NCI-H748 (cell line): Measurements from ENCODE around the gene FGF9.

ENCODE experiments used
- DNase-seq: peaks from one replicate; lab custom pipeline; 2025; ENCODE audit not compliant: unreplicated experiment; lab: John Stamatoyannopoulos, UW

The FGF9 gene

DNA sequence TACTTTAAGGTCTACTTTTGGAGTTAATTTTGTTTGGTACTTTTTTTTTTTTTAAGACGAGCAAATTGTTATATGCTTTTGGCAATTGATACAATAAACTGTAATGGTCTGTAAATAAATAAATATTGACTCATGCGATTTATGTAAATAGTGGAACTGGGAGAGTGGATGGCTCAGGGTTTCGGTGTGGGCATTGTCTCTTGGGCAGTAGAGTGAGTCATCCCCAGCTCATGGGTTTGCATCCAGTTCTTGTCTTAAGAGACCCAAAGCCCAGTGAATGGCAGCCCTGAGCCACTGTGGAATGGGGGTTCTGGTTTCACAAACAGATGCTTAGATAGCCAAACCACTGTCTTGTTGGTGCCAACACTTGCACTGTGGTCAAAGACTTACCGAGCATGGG is 33.0 kb downstream of the FGF9 start:
- peak; percentile 67 for DNase-seq

DNA sequence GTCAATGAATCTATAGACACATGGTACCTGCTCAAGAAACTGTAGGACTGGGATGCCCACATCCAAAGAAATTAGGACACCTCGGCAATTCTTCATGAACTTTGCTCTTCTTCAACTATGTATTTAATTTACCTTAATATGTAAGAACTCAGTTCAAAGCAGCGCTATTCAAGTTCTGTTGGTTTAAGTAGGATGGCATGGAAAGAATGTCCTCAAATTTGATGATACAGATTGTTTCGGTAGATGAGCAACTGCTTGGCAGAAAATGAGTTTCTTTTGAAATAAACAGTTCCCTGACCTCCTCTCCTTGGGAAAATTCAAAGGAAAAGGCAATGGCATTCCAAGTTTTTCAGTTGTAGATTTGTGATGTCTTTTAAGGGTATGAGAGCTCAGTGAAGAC is 36.7 kb downstream of the FGF9 start:
- no peak for DNase-seq

DNA sequence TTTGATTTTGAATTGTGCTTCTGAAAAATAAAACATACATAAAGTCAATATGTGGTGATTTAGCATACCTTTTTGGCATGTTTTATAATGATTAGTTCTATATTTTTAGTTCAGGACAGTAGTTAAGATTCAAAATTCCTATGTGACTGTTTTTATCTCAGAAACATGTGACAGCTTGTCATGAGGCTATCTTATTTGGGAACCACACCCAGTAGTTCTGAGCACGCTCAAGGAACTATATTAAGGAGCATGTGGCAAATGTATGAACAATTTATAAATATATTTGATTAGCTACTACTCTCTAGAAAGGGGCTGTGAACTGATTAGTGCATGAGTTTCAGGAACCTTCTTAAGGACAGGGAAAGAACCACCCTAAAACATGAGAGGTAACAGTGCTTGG is 38.8 kb downstream of the FGF9 start:
- no peak for DNase-seq

DNA sequence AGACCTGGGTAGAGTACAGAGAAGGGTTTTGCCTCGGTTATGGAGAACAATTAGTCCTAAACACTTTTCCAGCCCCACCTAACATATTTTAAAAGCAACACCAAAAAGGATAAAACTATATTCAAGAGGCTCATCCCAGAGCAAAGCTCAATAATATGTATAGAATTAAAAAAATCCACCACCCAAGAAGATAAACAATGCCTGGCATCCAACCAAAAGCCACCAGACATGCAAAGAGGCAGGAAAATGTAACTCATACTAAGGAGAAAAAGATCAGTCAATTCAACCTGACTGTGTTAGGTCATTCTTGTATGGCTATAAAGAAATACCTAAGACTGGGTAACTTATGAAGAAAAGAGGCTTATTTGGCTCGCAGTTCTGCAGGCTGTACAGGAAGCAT is 39.3 kb downstream of the FGF9 start:
- DNase-seq = no peak

- no peak for DNase-seq
Measured at GRCh38 chr13:21717817-21718216, 46.9 kb downstream of the FGF9 start.

GRCh38 chr13:21719463-21719862 is 48.6 kb downstream of the FGF9 start:
- no peak for DNase-seq

DNA sequence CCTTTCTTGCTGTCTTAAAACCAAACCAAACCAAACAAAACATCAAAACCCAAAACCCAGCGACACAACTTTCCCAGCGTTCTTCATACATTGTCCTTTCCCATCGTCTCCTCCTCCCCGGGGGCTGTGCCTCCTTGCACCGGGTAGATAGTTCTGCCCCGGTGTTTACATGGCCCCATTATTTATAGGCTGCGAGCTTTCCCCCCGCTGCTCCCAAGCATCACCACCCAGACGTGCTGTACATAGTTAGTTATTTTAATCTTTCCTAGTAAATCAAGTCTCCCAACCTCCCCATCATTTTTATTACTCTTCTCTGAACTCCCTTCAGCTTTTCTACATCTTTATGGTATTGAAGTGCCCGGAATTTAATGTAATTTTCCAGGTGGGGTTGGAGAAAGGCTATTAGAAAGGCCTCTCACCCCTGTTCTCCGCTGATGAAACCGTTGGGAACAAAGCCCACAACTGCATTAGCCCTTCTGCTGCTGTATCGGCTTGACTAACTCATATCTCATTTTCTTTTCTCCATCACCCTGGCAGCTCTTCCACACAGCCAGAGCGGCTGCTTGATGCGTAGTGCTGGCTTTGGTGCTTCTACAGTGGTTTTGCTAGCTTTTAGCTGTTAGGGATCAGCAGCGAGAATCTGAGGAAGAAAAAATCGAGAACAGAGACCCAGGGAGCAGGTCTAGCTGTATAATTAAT is 53.1 kb downstream of the FGF9 start:
- peak; percentile 24 for DNase-seq

GRCh38 chr13:21730186-21730880 is 59.5 kb downstream of the FGF9 start:
- no peak for DNase-seq

GRCh38 chr13:21733475-21734263 is 62.8 kb downstream of the FGF9 start:
- no peak for DNase-seq

GRCh38 chr13:21734961-21735360 is 64.1 kb downstream of the FGF9 start:
- no peak for DNase-seq

- no peak for DNase-seq
Measured at GRCh38 chr13:21735701-21736401, 65.0 kb downstream of the FGF9 start.

GRCh38 chr13:21736926-21737325 is 66.1 kb downstream of the FGF9 start:
- no peak for DNase-seq

DNA sequence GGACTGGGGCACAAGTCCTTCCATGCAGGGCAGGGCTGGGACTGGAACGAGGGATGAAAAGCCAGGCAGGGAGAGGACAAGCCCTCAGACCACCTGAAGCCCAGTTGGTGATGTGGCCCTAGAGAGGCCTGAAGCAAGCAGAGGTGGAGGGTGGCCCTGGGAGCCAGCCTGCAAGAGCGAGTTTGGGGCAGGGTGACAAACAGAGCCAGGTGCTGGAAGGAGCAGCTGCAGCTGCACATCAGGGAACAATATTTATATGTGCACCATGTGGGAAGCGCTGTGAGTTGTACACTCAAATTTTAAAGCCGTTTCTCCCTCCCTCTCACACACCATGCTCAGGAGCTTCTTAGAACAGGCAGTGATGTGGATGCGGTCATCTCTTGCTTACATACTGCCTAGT is 67.8 kb downstream of the FGF9 start:
- DNase-seq = peak; percentile 35

- DNase-seq = no peak
Measured at GRCh38 chr13:21739771-21740170, 68.9 kb downstream of the FGF9 start.

GRCh38 chr13:21741396-21741979 is 70.6 kb downstream of the FGF9 start:
- DNase-seq = no peak

GRCh38 chr13:21742096-21742495 is 71.2 kb downstream of the FGF9 start:
- no peak for DNase-seq

DNA sequence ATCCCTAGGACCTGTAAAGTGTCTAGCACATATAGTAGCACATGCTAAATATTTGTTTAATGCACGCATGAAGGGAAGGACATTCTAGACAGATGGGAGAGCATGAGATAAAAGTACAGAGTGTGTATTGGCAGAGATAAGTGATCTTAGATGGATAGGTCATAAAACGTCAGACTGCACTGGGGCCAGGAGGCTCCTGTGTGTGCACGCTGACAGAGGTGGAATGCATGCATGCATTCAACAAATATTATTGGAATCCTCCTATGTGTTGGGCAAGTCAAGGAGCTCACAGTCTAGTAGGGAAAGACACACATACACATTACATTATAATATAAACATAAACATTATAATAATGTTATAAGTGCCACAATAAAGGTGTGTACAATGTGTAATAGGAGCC is 73.3 kb downstream of the FGF9 start:
- DNase-seq = no peak

DNA sequence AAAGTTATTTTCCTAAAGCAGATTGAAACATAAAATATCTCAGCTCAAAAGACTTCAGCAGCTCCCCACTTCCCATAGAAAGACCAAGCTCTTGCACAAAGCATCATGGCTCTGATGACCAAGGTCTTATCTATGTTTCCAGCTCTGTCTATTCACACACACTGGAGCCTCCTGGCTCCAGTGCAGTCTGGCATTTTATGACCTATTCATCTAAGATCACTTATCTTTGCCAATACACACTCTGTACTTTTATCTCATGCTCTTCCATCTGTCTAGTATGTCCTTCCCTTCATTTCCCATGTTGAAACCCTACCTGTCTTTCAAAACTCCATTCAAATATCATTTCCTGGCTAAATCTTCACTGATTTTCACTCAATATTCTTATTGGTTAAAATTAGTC is 74.4 kb downstream of the FGF9 start:
- DNase-seq = no peak

DNA sequence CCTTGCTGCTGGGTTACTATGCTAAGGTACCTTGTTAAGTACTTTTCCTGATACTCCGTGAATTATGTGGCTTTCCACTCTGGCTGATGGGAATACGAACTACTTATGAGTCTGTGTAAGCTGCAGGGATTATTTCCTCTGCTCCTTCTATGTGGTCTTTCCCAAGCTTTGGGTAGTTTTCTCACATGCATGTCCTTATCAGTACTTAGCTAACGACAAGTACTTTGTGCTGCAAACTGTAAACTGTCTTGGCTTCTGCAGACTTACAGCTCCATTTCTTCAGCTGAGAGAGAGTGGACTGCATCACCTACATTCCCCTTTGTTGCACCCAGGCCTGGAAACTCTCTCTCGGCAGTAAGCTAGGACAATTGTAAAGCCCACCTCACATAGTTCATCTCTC is 76.6 kb downstream of the FGF9 start:
- no peak for DNase-seq

DNA sequence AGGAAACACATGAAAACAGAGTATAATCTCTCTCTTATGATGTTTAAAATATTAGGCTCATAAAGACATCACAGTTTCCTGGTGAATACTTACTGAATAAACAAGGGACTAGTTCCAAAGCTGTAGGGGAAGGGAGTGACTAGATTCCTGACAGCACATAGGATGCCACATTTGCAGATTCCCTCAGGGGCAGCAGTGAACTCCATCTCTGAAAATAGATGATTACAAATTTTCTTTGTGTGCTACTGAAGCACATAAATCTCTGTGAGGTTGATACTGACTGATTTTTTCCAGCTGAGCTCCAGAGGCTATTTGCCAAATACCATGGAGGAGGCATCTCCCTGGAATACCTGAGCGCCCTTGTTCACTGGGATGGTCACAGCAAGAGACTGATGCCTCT is 77.3 kb downstream of the FGF9 start:
- no peak for DNase-seq

DNA sequence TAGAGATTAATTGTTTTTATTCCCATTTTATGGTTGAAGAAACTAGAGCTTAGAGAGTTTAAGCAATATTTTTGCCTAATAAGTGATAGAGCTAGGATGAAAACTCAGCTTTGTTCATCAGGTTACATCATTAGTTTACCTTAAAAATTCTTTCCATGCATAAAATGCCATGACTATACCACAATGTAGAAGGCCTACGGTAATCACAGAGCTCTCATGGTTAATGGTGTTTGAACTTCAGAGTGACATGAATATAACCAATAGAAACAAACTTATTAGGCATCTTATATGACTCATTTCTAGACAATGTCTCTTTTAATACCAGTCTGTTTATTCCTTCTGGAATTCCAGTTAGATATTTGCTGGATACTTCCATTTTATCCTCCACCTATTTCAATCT is 78.5 kb downstream of the FGF9 start:
- DNase-seq = no peak
